Endodermal cell (in vitro differentiated cells): ENCODE results near the gene PEAR1. TPM values are rescaled to one million over a fixed set of nuclear protein-coding genes. Genes with fewer than 3 reads are reported as not detected.
A peak's percentile ranks its signal among the peaks of the same experiment; 100 is the strongest.

Experiments used
- DNase-seq: peaks from one replicate; pipeline ENCODE4 v3.0.0-alpha.2; 2017
- H3K27ac ChIP-seq: 2 replicates; pipeline ENCODE4 v1.5.1; 2013; ENCODE audit warnings: mild to moderate bottlenecking, low read depth, low read length, moderate library complexity
- H3K27me3 ChIP-seq: 2 replicates; pipeline ENCODE4 v1.6.1; 2013; ENCODE audit warnings: mild to moderate bottlenecking, low read length, moderate library complexity; ENCODE audit not compliant: insufficient read depth, control insufficient read depth, poor library complexity, severe bottlenecking
- H3K36me3 ChIP-seq: 2 replicates; pipeline ENCODE4 v1.7.0; 2013; ENCODE audit warnings: mild to moderate bottlenecking, low read length, moderate library complexity; ENCODE audit not compliant: control insufficient read depth, insufficient read depth
- H3K4me1 ChIP-seq: one replicate; pipeline ENCODE4 v1.7.0; 2013; ENCODE audit warnings: low read length; ENCODE audit not compliant: control insufficient read depth, insufficient read depth
- H3K4me3 ChIP-seq: 2 replicates; pipeline ENCODE4 v1.5.1; 2013; ENCODE audit warnings: mild to moderate bottlenecking, low read length, moderate library complexity
- H3K9ac ChIP-seq: 2 replicates; pipeline ENCODE4 v1.6.1; 2013; ENCODE audit warnings: mild to moderate bottlenecking, low read length, moderate library complexity; ENCODE audit not compliant: poor library complexity, severe bottlenecking; ENCODE audit errors: extremely low read depth
- H3K9me3 ChIP-seq: 2 replicates; pipeline ENCODE4 v1.6.1; 2013; ENCODE audit warnings: mild to moderate bottlenecking, low read length, moderate library complexity; ENCODE audit not compliant: control insufficient read depth
- H3K27ac Mint-ChIP-seq: 2 replicates; pipeline ENCODE4 v1.8.0; 2020; ENCODE audit warnings: mixed read lengths
- H3K27me3 Mint-ChIP-seq: 2 replicates; pipeline ENCODE4 v1.8.0; 2021; ENCODE audit warnings: mild to moderate bottlenecking, mixed read lengths; ENCODE audit not compliant: insufficient read depth
- H3K36me3 Mint-ChIP-seq: 2 replicates; pipeline ENCODE4 v1.8.0; 2020; ENCODE audit warnings: low read depth, mixed read lengths
- H3K4me1 Mint-ChIP-seq: 2 replicates; pipeline ENCODE4 v1.8.0; 2020; ENCODE audit warnings: mixed read lengths
- H3K4me3 Mint-ChIP-seq: 2 replicates; pipeline ENCODE4 v1.8.0; 2020; ENCODE audit warnings: mild to moderate bottlenecking, moderate library complexity, mixed read lengths
- H3K9me3 Mint-ChIP-seq: 2 replicates; pipeline ENCODE4 v1.8.0; 2020; ENCODE audit warnings: mild to moderate bottlenecking, mixed read lengths
- CTCF ChIP-seq: fragments of 200-600 bp; sonication (generic); conservative IDR thresholded peaks from 2 replicates; pipeline ENCODE4 v1.5.0; 2021; ENCODE audit warnings: antibody characterized with exemption, mild to moderate bottlenecking
- WGBS, 2 experiments: methylation state at CpG; one replicate each; pipeline versions ENCODE4 v1.1.5 to v1.1.7; 2013; ENCODE audit warnings: missing lambda C conversion rate in 2 of 2, mixed read lengths in 1 of 2; ENCODE audit not compliant: insufficient coverage in 1 of 2, insufficient read length in 1 of 2; 5-methylcytosine and 5-hydroxymethylcytosine counted together
- total RNA-seq, 2 donors: library from RNA; stranded (reverse); fragmentation: NEBNext Ultra II Directional in 1 of 2; extraction: Animal tissue kit (Norgen Biotek cat#: 25700) in 1 of 2; gene quantifications; 2 replicates in 1 of 2; 3 replicates in 1 of 2; pipeline ENCODE4 v1.2.1, GENCODE V29; 2021

The PEAR1 gene
- total RNA-seq, 2 donors from 2014 or later: 0.29 to 0.53 TPM

- TF ChIP-seq CTCF: peak; percentile 47
- 58 to 65% methylated on average over 3 of the region's 3 CpGs for WGBS, 2 experiments
- Mint-ChIP-seq H3K27ac (no peak overlapping the region), H3K27me3 (peaks cover 95% of the 10 kb centered on the region), H3K4me3 (no peak overlapping the region), H3K4me1 (peaks cover 15% of the 10 kb centered on the region), H3K9me3 (no peaks in the 10 kb centered on the region), H3K36me3 (no peaks in the 10 kb centered on the region)
- H3K4me1 ChIP-seq: peaks cover 8% of the 10 kb centered on the region
- H3K27ac ChIP-seq: no peak overlapping the region
- H3K9me3 ChIP-seq: no peaks in the 10 kb centered on the region
- no peak overlapping the region for H3K9ac ChIP-seq
- no peak overlapping the region for H3K4me3 ChIP-seq
- peaks cover 88% of the 10 kb centered on the region for H3K27me3 ChIP-seq
- DNase-seq: no peak
- H3K36me3 ChIP-seq: no peaks in the 10 kb centered on the region
Observed at GRCh38 chr1:156854634-156855033, 38.9 kb upstream of the PEAR1 start.

- no peaks in the 10 kb centered on the region for H3K36me3 ChIP-seq
- TF ChIP-seq CTCF: no peak
- peaks cover 94% of the 10 kb centered on the region for H3K27me3 Mint-ChIP-seq
- H3K4me3 ChIP-seq: no peak overlapping the region
- H3K27ac ChIP-seq: no peak overlapping the region
- 83 to 92% methylated on average over 2 to 3 of the region's 3 CpGs for WGBS, 2 experiments
- no peak for DNase-seq
- H3K4me3 Mint-ChIP-seq: no peak overlapping the region
- no peaks in the 10 kb centered on the region for H3K9me3 Mint-ChIP-seq
- H3K4me1 Mint-ChIP-seq: peaks cover 18% of the 10 kb centered on the region
- H3K27ac Mint-ChIP-seq: no peak overlapping the region
- H3K36me3 Mint-ChIP-seq: no peaks in the 10 kb centered on the region
- no peak overlapping the region for H3K9ac ChIP-seq
- peaks cover 90% of the 10 kb centered on the region for H3K27me3 ChIP-seq
- peaks cover 11% of the 10 kb centered on the region for H3K4me1 ChIP-seq
- no peaks in the 10 kb centered on the region for H3K9me3 ChIP-seq
Observed at GRCh38 chr1:156856282-156856785, 37.2 kb upstream of the PEAR1 start.

GRCh38 chr1:156857532-156857931 lies 36.0 kb upstream of the PEAR1 start:
- peaks cover 19% of the 10 kb centered on the region for H3K4me1 Mint-ChIP-seq
- DNase-seq: no peak
- H3K27me3 Mint-ChIP-seq: peaks cover 94% of the 10 kb centered on the region
- H3K36me3 Mint-ChIP-seq: no peaks in the 10 kb centered on the region
- H3K27me3 ChIP-seq: peaks cover 90% of the 10 kb centered on the region
- no peak overlapping the region for H3K27ac ChIP-seq
- H3K27ac Mint-ChIP-seq: no peak overlapping the region
- H3K4me3 Mint-ChIP-seq: no peak overlapping the region
- 81% methylated on average over 3 of the region's 3 CpGs; no CpG with 5 or more reads in 1 of the 2 experiments for WGBS, 2 experiments
- H3K9ac ChIP-seq: no peak overlapping the region
- peaks cover 15% of the 10 kb centered on the region for H3K4me1 ChIP-seq
- H3K9me3 ChIP-seq: no peaks in the 10 kb centered on the region
- H3K4me3 ChIP-seq: no peak overlapping the region
- H3K36me3 ChIP-seq: no peaks in the 10 kb centered on the region
- no peaks in the 10 kb centered on the region for H3K9me3 Mint-ChIP-seq
- no peak for TF ChIP-seq CTCF
